Right lobe of liver (tissue), 6 donors: ENCODE measurements around the gene RBCK1. TPM values are rescaled to one million over a fixed set of nuclear protein-coding genes. Genes with fewer than 3 reads are reported as not detected.
A peak's percentile ranks its signal among the peaks of the same experiment; 100 is the strongest.
"Not testable (repeated sequence)": the region's sequence is repeated elsewhere in the genome, so short reads cannot be mapped to it uniquely, and the experiment has no call there.

Source experiments
- ATAC-seq, 4 donors: fragments of 200-7000 bp; cut with Tn5 transposase; one replicate each; pipeline ENCODE4 v1.9.1; 2020; ENCODE audit warnings: mild to moderate bottlenecking in 4 of 4, moderate library complexity in 4 of 4
- DNase-seq, 3 donors: peaks; one replicate each; pipeline ENCODE4 v3.0.0-alpha.2; 2020
- H3K27ac ChIP-seq, 3 donors: fragments of 200-600 bp; one replicate each; pipeline ENCODE4 v1.8.0; 2022
- H3K27me3 ChIP-seq, 2 donors: fragments of 200-600 bp; one replicate each; pipeline ENCODE4 v1.8.0; 2022
- H3K36me3 ChIP-seq, 4 donors: fragments of 200-600 bp; sonication (generic) in 1 of 4; one replicate each; pipeline versions ENCODE4 v1.5.1 to v1.8.0; 2017 to 2022; ENCODE audit warnings: control low read depth in 1 of 4
- H3K4me1 ChIP-seq, 4 donors: fragments of 200-600 bp; sonication (generic) in 1 of 4; one replicate each; pipeline versions ENCODE4 v1.5.1 to v1.8.0; 2017 to 2022; ENCODE audit warnings: control low read depth in 1 of 4
- H3K4me3 ChIP-seq, 3 donors: fragments of 200-600 bp; one replicate each; pipeline ENCODE4 v1.8.0; 2022
- H3K9me3 ChIP-seq, 4 donors: fragments of 200-600 bp; sonication (generic) in 1 of 4; one replicate each; pipeline versions ENCODE4 v1.5.1 to v1.8.0; 2017 to 2022; ENCODE audit warnings: control low read depth in 1 of 4
- POLR2A ChIP-seq: fragments of 450-650 bp; IDR thresholded peaks from one replicate; pipeline ENCODE4 v1.6.1; 2017; ENCODE audit warnings: antibody characterized with exemption, mild to moderate bottlenecking
- WGBS: methylation state at CpG from one replicate; pipeline ENCODE4 v1.1.6; 2018; ENCODE audit warnings: low coverage, low lambda C conversion rate; ENCODE audit not compliant: insufficient coverage; ENCODE audit errors: missing lambda C conversion rate; 5-methylcytosine and 5-hydroxymethylcytosine counted together
- intact Hi-C, 2 donors: fragments of 100-400 bp; cut with DNase I; formaldehyde crosslinking; loops; one replicate each; pipeline versions ENCODE4 v1.11.2 to v1.14.1; 2022
- total RNA-seq, 6 experiments: library from RNA; depleted of rRNA in 2 of 6; stranded (reverse); fragments of >200 nt in 2 of 6; fragmentation: NEBNext Ultra II Directional in 3 of 6; extraction: Animal tissue kit (Norgen Biotek cat#: 25700) in 3 of 6; gene quantifications; one replicate each; pipeline versions ENCODE4 v1.1.0 to v1.2.4, GENCODE V29; 2016 to 2023
- TF ChIP-seq, protein P1 (sequence below), 4 donors: fragments of 200-600 bp in 3 of 4; fragments of 450-650 bp in 1 of 4; IDR thresholded peaks; one replicate each; pipeline versions ENCODE4 v1.5.1 to v1.8.0; 2016 to 2022; ENCODE audit warnings: antibody characterized with exemption in 4 of 4, mild to moderate bottlenecking in 2 of 4
- donor health status: DM: no; HTN: yes; CAD: no.
- donor health status: DM: no; HTN: no; CAD: no.
- donor health status: DM: no; HTN: no; CAD: no.
- donor health status: DM: no; HTN: yes; CAD: no.
- donor health status: DM: no; HTN: yes; CAD: no.

Gene RBCK1
- total RNA-seq, 6 experiments from 2014 or later, result 63.1 to 113 (median 85.6) TPM

- peaks cover under 1 to 21% (median 12%) of the 10 kb centered on the region in 4 donors for H3K4me1 ChIP-seq
- ATAC-seq (no peak), DNase-seq (no peak)
- TF ChIP-seq, protein P1, sequence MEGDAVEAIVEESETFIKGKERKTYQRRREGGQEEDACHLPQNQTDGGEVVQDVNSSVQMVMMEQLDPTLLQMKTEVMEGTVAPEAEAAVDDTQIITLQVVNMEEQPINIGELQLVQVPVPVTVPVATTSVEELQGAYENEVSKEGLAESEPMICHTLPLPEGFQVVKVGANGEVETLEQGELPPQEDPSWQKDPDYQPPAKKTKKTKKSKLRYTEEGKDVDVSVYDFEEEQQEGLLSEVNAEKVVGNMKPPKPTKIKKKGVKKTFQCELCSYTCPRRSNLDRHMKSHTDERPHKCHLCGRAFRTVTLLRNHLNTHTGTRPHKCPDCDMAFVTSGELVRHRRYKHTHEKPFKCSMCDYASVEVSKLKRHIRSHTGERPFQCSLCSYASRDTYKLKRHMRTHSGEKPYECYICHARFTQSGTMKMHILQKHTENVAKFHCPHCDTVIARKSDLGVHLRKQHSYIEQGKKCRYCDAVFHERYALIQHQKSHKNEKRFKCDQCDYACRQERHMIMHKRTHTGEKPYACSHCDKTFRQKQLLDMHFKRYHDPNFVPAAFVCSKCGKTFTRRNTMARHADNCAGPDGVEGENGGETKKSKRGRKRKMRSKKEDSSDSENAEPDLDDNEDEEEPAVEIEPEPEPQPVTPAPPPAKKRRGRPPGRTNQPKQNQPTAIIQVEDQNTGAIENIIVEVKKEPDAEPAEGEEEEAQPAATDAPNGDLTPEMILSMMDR (IDR thresholded peaks at IDR 0.05), result no peak
- TF ChIP-seq POLR2A, result no peak
- intact Hi-C loops, result no loop called here
- no peak overlapping the region for H3K4me3 ChIP-seq
- WGBS, result 34% methylated on average over 2 of the region's 2 CpGs
- no peaks in the 10 kb centered on the region for H3K9me3 ChIP-seq
- H3K27me3 ChIP-seq, result no peaks in the 10 kb centered on the region
- H3K36me3 ChIP-seq, result no peaks in the 10 kb centered on the region
- H3K27ac ChIP-seq, result no peak overlapping the region
Observed at GRCh38 chr20:376089-376488, 32.0 kb upstream of the RBCK1 start.

DNA sequence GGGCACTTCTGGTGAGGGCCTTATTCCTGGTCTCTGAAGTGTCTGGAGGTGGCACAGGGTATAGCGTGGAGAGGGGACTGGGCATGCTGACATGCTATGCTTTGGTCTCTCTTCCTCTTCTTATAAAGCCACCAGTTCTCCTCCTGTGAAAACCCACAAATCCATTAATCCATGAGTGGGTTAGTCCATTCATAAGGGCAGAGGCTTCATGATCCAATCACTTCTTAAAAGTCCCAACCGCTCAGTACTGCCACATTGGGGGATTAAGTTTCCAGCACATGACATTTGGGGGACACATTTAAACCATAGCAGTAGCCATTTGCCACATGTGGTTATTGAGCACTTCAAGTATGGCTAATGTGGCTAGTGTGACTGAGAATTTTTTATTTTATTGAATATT, 31.3 kb upstream of the RBCK1 start:
- no peaks in the 10 kb centered on the region for H3K9me3 ChIP-seq
- no peak overlapping the region for H3K4me3 ChIP-seq
- no peaks in the 10 kb centered on the region for H3K27me3 ChIP-seq
- H3K4me1 ChIP-seq, result peaks cover 0 to 16% (median 8%) of the 10 kb centered on the region in 4 donors
- intact Hi-C loops, result no loop called here
- no peaks in the 10 kb centered on the region for H3K36me3 ChIP-seq
- WGBS, result 54% methylated on average over 2 of the region's 2 CpGs
- no peak for ATAC-seq
- TF ChIP-seq, protein P1 (IDR thresholded peaks at IDR 0.05), result no peak
- TF ChIP-seq POLR2A, result no peak
- no peak for DNase-seq
- no peak overlapping the region for H3K27ac ChIP-seq

GRCh38 chr20:377578-377977, 30.5 kb upstream of the RBCK1 start:
- intact Hi-C loops, H3K9me3 ChIP-seq, H3K36me3 ChIP-seq, H3K4me3 ChIP-seq, ATAC-seq, H3K27ac ChIP-seq, H3K27me3 ChIP-seq, DNase-seq: not testable (repeated sequence)
- WGBS, result 79% methylated on average over 9 of the region's 12 CpGs
- peaks cover 0 to 14% (median 2%) of the 10 kb centered on the region in 4 donors for H3K4me1 ChIP-seq

- intact Hi-C loops, result no loop called here
- TF ChIP-seq POLR2A, result no peak
- TF ChIP-seq, protein P1 (IDR thresholded peaks at IDR 0.05), result no peak
- H3K36me3 ChIP-seq, result no peaks in the 10 kb centered on the region
- H3K9me3 ChIP-seq, result no peaks in the 10 kb centered on the region
- 81% methylated on average over 5 of the region's 5 CpGs for WGBS
- no peak overlapping the region for H3K4me3 ChIP-seq
- ATAC-seq (no peak), DNase-seq (no peak)
- peaks cover 0 to 6% (median 0%) of the 10 kb centered on the region in 4 donors for H3K4me1 ChIP-seq
- H3K27me3 ChIP-seq, result no peaks in the 10 kb centered on the region
- H3K27ac ChIP-seq, result no peak overlapping the region
Observed at GRCh38 chr20:378961-379336, 29.1 kb upstream of the RBCK1 start.

- no peaks in the 10 kb centered on the region for H3K36me3 ChIP-seq
- ATAC-seq (peak; percentile 48 to 60 (median 58)), DNase-seq (peak; percentile 70 to 74 (median 72))
- H3K27ac ChIP-seq, result peak overlapping the region; percentile 89 to 98 (median 94)
- TF ChIP-seq, protein P1 (IDR thresholded peaks at IDR 0.05), result no peak
- peak; percentile 90 for TF ChIP-seq POLR2A
- peak overlapping the region; percentile 58 to 85 (median 83) for H3K4me3 ChIP-seq
- H3K4me1 ChIP-seq, result peaks cover 0 to 6% (median 0%) of the 10 kb centered on the region in 4 donors
- WGBS, result 2% methylated on average over 32 of the region's 93 CpGs
- intact Hi-C loops, result no loop called here
- H3K9me3 ChIP-seq, result no peaks in the 10 kb centered on the region
- H3K27me3 ChIP-seq, result no peaks in the 10 kb centered on the region
Observed at GRCh38 chr20:380763-381580, 27.1 kb upstream of the RBCK1 start.
